Esophagus squamous epithelium (tissue), 4 donors: ENCODE data around the gene NISCH.

Experiments used
- POLR2A ChIP-seq, 4 donors: fragments of 450-650 bp; IDR thresholded peaks; one replicate each; pipeline ENCODE4 v1.6.1; 2017; ENCODE audit warnings: antibody characterized with exemption in 4 of 4, mild to moderate bottlenecking in 4 of 4, moderate library complexity in 3 of 4
- TF ChIP-seq, protein P1 (sequence below), 6 experiments: fragments of 450-650 bp in 4 of 6; fragments of 200-600 bp in 2 of 6; sonication (generic) in 2 of 6; IDR thresholded peaks; one replicate each; pipeline ENCODE4 v1.5.1; 2016 to 2019; ENCODE audit warnings: antibody characterized with exemption in 6 of 6, mild to moderate bottlenecking in 4 of 6, moderate library complexity in 4 of 6

DNA sequence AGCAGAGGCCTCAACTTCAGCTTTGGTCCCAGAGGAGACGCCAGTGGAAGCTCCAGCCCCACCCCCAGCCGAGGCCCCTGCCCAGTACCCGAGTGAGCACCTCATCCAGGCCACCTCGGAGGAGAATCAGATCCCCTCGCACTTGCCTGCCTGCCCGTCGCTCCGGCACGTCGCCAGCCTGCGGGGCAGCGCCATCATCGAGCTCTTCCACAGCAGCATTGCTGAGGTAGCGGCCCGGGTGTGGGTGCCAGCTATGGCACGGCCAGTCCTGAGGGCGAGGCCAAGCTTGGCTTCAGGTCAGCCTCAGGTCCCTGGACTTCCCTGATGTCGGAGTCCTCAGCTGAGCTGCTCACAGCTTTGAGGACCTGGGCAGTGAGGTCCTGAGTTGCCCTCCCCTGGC lies 34.0 kb downstream of the NISCH start:
- TF ChIP-seq, protein P1, sequence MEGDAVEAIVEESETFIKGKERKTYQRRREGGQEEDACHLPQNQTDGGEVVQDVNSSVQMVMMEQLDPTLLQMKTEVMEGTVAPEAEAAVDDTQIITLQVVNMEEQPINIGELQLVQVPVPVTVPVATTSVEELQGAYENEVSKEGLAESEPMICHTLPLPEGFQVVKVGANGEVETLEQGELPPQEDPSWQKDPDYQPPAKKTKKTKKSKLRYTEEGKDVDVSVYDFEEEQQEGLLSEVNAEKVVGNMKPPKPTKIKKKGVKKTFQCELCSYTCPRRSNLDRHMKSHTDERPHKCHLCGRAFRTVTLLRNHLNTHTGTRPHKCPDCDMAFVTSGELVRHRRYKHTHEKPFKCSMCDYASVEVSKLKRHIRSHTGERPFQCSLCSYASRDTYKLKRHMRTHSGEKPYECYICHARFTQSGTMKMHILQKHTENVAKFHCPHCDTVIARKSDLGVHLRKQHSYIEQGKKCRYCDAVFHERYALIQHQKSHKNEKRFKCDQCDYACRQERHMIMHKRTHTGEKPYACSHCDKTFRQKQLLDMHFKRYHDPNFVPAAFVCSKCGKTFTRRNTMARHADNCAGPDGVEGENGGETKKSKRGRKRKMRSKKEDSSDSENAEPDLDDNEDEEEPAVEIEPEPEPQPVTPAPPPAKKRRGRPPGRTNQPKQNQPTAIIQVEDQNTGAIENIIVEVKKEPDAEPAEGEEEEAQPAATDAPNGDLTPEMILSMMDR (IDR thresholded peaks at IDR 0.05), result no peak
- no peak for TF ChIP-seq POLR2A (IDR thresholded peaks at IDR 0.05)
